SK-N-SH treated with all-trans-retinoic acid at 6 μM for 48 hours (cell line): Measurements from ENCODE around the gene PTPRCAP.

Experiments used
- ATAC-seq: fragments of 200-7000 bp; cut with Tn5 transposase; 3 replicates; pipeline ENCODE4 v1.9.1; 2020; ENCODE audit warnings: mild to moderate bottlenecking, moderate library complexity
- ARNTL ChIP-seq: fragments of 450-650 bp; formaldehyde crosslinking; IDR thresholded peaks from 2 replicates; pipeline ENCODE4 v1.5.0; 2020; ENCODE audit warnings: low read depth, mild to moderate bottlenecking, moderate library complexity, borderline replicate concordance
- CSDC2 ChIP-seq: fragments of 250-450 bp; sonication (Bioruptor Pico); IDR thresholded peaks from 2 replicates; pipeline ENCODE4 v1.5.0; 2020; ENCODE audit warnings: mild to moderate bottlenecking, moderate library complexity
- ESRRG ChIP-seq: fragments of 250-450 bp; sonication (Bioruptor Pico); IDR thresholded peaks from 2 replicates; pipeline ENCODE4 v1.6.1; 2021; ENCODE audit warnings: mild to moderate bottlenecking
- GLIS3 ChIP-seq: fragments of 250-450 bp; sonication (Bioruptor Pico); IDR thresholded peaks from 2 replicates; pipeline ENCODE4 v1.5.0; 2020; ENCODE audit warnings: mild to moderate bottlenecking, moderate library complexity
- ISL1 ChIP-seq: fragments of 250-450 bp; sonication (Bioruptor Pico); IDR thresholded peaks from 2 replicates; pipeline ENCODE4 v2.1.2; 2022; ENCODE audit warnings: mild to moderate bottlenecking, moderate library complexity
- OSR1 ChIP-seq: fragments of 250-450 bp; sonication (Bioruptor Pico); IDR thresholded peaks from 2 replicates; pipeline ENCODE4 v1.8.0; 2022; ENCODE audit warnings: moderate library complexity, mild to moderate bottlenecking, inconsistent platforms
- PPARA ChIP-seq: fragments of 250-450 bp; sonication (Bioruptor Pico); IDR thresholded peaks from 2 replicates; pipeline ENCODE4 v1.5.0; 2020; ENCODE audit warnings: mild to moderate bottlenecking, borderline replicate concordance
- RARB ChIP-seq: fragments of 250-450 bp; sonication (Bioruptor Pico); IDR thresholded peaks from 2 replicates; pipeline ENCODE4 v1.8.0; 2021; ENCODE audit warnings: mild to moderate bottlenecking, moderate library complexity
- SNAI2 ChIP-seq: fragments of 250-450 bp; sonication (Bioruptor Pico); IDR thresholded peaks from 2 replicates; pipeline ENCODE4 v1.5.0; 2020; ENCODE audit warnings: mild to moderate bottlenecking, moderate library complexity
- TCF4 ChIP-seq: fragments of 250-450 bp; sonication (Bioruptor Pico); IDR thresholded peaks from 2 replicates; pipeline ENCODE4 v1.8.0; 2021; ENCODE audit warnings: mild to moderate bottlenecking, moderate library complexity, borderline replicate concordance
- TOX ChIP-seq: fragments of 250-450 bp; sonication (Bioruptor Pico); IDR thresholded peaks from 2 replicates; pipeline ENCODE4 v1.8.0; 2021; ENCODE audit warnings: mild to moderate bottlenecking, moderate library complexity, borderline replicate concordance
- ZC3H10 ChIP-seq: fragments of 250-450 bp; sonication (Bioruptor Pico); IDR thresholded peaks from 2 replicates; pipeline ENCODE4 v1.5.1; 2021; ENCODE audit warnings: mild to moderate bottlenecking, moderate library complexity
- ZFP3 ChIP-seq: fragments of 250-450 bp; sonication (Bioruptor Pico); IDR thresholded peaks from 2 replicates; pipeline ENCODE4 v1.5.0; 2020; ENCODE audit warnings: mild to moderate bottlenecking, moderate library complexity
- ZFP30 ChIP-seq: fragments of 450-650 bp; formaldehyde crosslinking; IDR thresholded peaks from 2 replicates; pipeline ENCODE4 v1.5.0; 2022; ENCODE audit warnings: mild to moderate bottlenecking, moderate library complexity
- ZNF565 ChIP-seq: fragments of 450-650 bp; formaldehyde crosslinking; conservative IDR thresholded peaks from 2 replicates; pipeline ENCODE4 v1.5.0; 2020; ENCODE audit warnings: low read depth, mild to moderate bottlenecking, moderate library complexity
- ZNF70 ChIP-seq: fragments of 450-650 bp; formaldehyde crosslinking; IDR thresholded peaks from 2 replicates; pipeline ENCODE4 v1.5.0; 2020; ENCODE audit warnings: mild to moderate bottlenecking, moderate library complexity
- ZNF8 ChIP-seq: fragments of 450-650 bp; formaldehyde crosslinking; IDR thresholded peaks from 2 replicates; pipeline ENCODE4 v1.5.0; 2020; ENCODE audit warnings: mild to moderate bottlenecking, moderate library complexity
- TF ChIP-seq, protein P1 (sequence below): fragments of 250-450 bp; sonication (Bioruptor Pico); IDR thresholded peaks from 2 replicates; pipeline ENCODE4 v1.5.1; 2020; ENCODE audit warnings: low read depth, mild to moderate bottlenecking, moderate library complexity
- TF ChIP-seq, protein P2 (sequence below): fragments of 250-450 bp; sonication (Bioruptor Pico); IDR thresholded peaks from 2 replicates; pipeline ENCODE4 v1.5.0; 2020; ENCODE audit warnings: mild to moderate bottlenecking, moderate library complexity
- TF ChIP-seq, protein P3 (sequence below): fragments of 250-450 bp; sonication (Bioruptor Pico); IDR thresholded peaks from 2 replicates; pipeline ENCODE4 v1.8.0; 2020; ENCODE audit warnings: mild to moderate bottlenecking, moderate library complexity, borderline replicate concordance
- TF ChIP-seq, protein P4 (sequence below): fragments of 250-450 bp; sonication (Bioruptor Pico); IDR thresholded peaks from 2 replicates; pipeline ENCODE4 v1.8.0; 2021; ENCODE audit warnings: low read depth, mild to moderate bottlenecking, moderate library complexity, borderline replicate concordance
- TF ChIP-seq, protein P5 (sequence below): fragments of 250-450 bp; sonication (Bioruptor Pico); IDR thresholded peaks from 2 replicates; pipeline ENCODE4 v1.5.1; 2021; ENCODE audit warnings: mild to moderate bottlenecking, moderate library complexity

Gene PTPRCAP

DNA sequence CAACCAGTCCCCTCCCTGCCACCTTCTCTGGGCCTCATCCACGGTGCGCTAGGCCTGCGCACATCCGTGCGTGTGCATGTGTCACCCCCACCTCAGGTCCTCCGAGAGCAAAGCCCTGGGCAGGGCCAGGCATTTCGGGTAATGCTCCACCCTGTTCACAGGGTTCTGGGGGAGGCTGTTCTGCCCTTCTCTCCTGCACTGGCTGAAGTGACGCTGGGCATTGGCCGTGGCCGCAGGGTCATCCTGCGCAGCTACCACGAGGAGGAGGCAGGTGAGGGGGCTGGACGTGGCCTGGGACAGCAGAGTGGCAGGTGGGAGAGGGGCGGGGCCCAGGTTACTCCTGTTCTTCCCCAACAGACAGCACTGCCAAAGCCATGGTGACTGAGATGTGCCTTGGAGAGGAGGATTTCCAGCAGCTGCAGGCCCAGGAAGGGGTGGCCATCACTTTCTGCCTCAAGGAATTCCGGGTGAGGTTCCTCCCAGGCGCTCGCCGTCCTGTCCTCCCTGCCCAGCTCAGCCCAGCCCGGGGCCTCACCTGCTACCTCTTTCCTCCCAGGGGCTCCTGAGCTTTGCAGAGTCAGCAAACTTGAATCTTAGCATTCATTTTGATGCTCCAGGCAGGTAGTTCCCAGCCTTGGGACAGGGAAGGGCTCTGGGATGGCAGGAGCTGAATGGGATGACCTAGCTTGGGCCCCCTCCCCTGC lies 41.8 kb downstream of the PTPRCAP start (continued):
- TF ChIP-seq, protein P1, sequence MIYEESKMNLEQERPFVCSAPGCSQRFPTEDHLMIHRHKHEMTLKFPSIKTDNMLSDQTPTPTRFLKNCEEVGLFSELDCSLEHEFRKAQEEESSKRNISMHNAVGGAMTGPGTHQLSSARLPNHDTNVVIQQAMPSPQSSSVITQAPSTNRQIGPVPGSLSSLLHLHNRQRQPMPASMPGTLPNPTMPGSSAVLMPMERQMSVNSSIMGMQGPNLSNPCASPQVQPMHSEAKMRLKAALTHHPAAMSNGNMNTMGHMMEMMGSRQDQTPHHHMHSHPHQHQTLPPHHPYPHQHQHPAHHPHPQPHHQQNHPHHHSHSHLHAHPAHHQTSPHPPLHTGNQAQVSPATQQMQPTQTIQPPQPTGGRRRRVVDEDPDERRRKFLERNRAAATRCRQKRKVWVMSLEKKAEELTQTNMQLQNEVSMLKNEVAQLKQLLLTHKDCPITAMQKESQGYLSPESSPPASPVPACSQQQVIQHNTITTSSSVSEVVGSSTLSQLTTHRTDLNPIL (CRISPR knock-in tag), result no peak
- TF ChIP-seq CSDC2 (no peak), ZFP30 (no peak)
- TF ChIP-seq, all 23 proteins: peak for 0

DNA sequence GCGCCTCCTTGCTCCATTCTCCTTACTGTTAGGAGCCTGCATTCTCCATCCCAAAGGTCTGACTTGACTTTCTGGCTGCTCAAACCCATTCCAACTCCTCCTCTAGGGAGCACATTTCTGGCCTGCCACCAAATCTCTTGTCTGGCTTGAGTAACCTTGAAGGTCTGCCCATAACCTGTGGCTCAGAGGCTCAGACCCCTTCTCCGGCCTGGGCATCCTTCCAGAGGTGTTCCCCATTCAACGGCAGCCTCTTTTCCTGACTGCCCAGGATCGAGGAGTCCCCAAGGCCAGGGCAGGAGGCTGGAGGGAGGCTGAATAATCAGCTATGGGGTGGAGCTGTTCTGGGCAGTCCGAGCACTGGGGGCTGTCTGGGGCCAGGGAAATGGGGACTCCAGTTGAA lies 43.5 kb downstream of the PTPRCAP start:
- TF ChIP-seq SNAI2 (no peak), OSR1 (CRISPR knock-in tag) (no peak)
- no peak for ATAC-seq

DNA sequence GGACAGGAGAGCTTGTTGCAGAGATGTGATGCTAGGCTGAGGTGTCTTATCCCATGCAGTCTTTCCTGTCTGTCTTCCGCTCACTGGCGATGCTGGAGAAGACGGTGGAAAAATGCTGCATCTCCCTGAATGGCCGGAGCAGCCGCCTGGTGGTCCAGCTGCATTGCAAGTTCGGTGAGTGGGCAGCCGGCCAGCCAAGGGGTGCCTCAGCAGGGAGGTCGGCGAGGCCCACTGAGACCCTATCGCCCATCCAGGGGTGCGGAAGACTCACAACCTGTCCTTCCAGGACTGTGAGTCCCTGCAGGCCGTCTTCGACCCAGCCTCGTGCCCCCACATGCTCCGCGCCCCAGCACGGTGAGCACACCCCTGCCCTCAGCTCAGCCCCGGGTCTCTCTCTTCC lies 44.0 kb downstream of the PTPRCAP start:
- TF ChIP-seq ZNF70 (CRISPR knock-in tag) (no peak), ISL1 (no peak), ZNF565 (no peak), RARB (CRISPR knock-in tag) (no peak)
- TF ChIP-seq, protein P2, sequence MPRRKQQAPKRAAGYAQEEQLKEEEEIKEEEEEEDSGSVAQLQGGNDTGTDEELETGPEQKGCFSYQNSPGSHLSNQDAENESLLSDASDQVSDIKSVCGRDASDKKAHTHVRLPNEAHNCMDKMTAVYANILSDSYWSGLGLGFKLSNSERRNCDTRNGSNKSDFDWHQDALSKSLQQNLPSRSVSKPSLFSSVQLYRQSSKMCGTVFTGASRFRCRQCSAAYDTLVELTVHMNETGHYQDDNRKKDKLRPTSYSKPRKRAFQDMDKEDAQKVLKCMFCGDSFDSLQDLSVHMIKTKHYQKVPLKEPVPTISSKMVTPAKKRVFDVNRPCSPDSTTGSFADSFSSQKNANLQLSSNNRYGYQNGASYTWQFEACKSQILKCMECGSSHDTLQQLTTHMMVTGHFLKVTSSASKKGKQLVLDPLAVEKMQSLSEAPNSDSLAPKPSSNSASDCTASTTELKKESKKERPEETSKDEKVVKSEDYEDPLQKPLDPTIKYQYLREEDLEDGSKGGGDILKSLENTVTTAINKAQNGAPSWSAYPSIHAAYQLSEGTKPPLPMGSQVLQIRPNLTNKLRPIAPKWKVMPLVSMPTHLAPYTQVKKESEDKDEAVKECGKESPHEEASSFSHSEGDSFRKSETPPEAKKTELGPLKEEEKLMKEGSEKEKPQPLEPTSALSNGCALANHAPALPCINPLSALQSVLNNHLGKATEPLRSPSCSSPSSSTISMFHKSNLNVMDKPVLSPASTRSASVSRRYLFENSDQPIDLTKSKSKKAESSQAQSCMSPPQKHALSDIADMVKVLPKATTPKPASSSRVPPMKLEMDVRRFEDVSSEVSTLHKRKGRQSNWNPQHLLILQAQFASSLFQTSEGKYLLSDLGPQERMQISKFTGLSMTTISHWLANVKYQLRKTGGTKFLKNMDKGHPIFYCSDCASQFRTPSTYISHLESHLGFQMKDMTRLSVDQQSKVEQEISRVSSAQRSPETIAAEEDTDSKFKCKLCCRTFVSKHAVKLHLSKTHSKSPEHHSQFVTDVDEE, result no peak
- no peak for ATAC-seq

DNA sequence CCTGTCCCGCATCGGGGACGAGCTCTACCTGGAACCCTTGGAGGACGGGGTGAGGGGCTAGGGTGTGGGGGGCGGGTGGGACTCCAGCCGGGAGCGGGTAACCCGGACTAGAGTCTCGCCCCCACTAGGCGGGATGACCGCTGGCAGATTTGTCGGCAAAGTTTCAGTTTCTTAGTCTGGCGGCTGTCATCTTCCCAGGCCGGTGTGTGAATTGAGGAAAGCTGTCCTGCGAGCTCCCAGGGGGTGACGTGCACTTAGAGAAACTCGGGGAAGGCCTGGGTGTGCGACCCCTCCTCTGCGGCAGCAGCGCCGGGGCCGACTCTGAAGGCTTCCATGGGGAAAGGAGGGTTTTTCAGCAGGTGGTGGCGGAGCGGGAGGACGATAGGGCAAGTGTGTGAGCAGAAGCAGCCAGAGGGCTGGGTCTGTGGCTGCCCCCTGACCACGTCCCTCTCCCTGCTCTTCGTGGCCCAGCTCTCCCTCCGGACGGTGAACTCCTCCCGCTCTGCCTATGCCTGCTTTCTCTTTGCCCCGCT lies 45.2 kb downstream of the PTPRCAP start:
- TF ChIP-seq, protein P3, sequence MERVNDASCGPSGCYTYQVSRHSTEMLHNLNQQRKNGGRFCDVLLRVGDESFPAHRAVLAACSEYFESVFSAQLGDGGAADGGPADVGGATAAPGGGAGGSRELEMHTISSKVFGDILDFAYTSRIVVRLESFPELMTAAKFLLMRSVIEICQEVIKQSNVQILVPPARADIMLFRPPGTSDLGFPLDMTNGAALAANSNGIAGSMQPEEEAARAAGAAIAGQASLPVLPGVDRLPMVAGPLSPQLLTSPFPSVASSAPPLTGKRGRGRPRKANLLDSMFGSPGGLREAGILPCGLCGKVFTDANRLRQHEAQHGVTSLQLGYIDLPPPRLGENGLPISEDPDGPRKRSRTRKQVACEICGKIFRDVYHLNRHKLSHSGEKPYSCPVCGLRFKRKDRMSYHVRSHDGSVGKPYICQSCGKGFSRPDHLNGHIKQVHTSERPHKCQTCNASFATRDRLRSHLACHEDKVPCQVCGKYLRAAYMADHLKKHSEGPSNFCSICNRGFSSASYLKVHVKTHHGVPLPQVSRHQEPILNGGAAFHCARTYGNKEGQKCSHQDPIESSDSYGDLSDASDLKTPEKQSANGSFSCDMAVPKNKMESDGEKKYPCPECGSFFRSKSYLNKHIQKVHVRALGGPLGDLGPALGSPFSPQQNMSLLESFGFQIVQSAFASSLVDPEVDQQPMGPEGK, result no peak
- TF ChIP-seq, protein P4, sequence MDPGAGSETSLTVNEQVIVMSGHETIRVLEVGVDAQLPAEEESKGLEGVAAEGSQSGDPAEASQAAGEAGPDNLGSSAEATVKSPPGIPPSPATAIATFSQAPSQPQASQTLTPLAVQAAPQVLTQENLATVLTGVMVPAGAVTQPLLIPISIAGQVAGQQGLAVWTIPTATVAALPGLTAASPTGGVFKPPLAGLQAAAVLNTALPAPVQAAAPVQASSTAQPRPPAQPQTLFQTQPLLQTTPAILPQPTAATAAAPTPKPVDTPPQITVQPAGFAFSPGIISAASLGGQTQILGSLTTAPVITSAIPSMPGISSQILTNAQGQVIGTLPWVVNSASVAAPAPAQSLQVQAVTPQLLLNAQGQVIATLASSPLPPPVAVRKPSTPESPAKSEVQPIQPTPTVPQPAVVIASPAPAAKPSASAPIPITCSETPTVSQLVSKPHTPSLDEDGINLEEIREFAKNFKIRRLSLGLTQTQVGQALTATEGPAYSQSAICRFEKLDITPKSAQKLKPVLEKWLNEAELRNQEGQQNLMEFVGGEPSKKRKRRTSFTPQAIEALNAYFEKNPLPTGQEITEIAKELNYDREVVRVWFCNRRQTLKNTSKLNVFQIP (CRISPR knock-in tag), result no peak
- TF ChIP-seq GLIS3 (CRISPR knock-in tag) (no peak), ZFP3 (no peak), OSR1 (CRISPR knock-in tag) (no peak), ZNF8 (no peak), ISL1 (no peak), CSDC2 (no peak), PPARA (CRISPR knock-in tag) (no peak), ZNF70 (CRISPR knock-in tag) (no peak), SNAI2 (no peak), ESRRG (no peak), ZFP30 (no peak), ARNTL (CRISPR knock-in tag) (no peak), TCF4 (CRISPR knock-in tag) (no peak), ZC3H10 (no peak), TOX (CRISPR knock-in tag) (no peak), ZNF565 (no peak)
- TF ChIP-seq, protein P2, result no peak
- TF ChIP-seq, protein P5, sequence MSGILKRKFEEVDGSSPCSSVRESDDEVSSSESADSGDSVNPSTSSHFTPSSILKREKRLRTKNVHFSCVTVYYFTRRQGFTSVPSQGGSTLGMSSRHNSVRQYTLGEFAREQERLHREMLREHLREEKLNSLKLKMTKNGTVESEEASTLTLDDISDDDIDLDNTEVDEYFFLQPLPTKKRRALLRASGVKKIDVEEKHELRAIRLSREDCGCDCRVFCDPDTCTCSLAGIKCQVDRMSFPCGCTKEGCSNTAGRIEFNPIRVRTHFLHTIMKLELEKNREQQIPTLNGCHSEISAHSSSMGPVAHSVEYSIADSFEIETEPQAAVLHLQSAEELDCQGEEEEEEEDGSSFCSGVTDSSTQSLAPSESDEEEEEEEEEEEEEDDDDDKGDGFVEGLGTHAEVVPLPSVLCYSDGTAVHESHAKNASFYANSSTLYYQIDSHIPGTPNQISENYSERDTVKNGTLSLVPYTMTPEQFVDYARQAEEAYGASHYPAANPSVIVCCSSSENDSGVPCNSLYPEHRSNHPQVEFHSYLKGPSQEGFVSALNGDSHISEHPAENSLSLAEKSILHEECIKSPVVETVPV (CRISPR knock-in tag), result no peak
- ATAC-seq, result peak; percentile 16
